ENCODE measurements around the gene FOXRED2.

The FOXRED2 gene

GRCh38 chr22:36514766-36515165 is 7.9 kb upstream of the FOXRED2 start:
- DNase-seq (ENCODE audit: low spot score) = no peak

- DNase-seq (ENCODE audit: low spot score) = no peak
Observed at GRCh38 chr22:36512991-36513390, 6.2 kb upstream of the FOXRED2 start.

- no peak for DNase-seq (ENCODE audit: low spot score)
Observed at GRCh38 chr22:36512333-36512732, 5.5 kb upstream of the FOXRED2 start.

- peak; percentile 25 for DNase-seq (ENCODE audit: low spot score)
Observed at GRCh38 chr22:36510966-36511881, 4.4 kb upstream of the FOXRED2 start.

- no peak for DNase-seq (ENCODE audit: low spot score)
Observed at GRCh38 chr22:36510384-36510783, 3.5 kb upstream of the FOXRED2 start.

GRCh38 chr22:36507518-36508010 is 724 bp upstream of the FOXRED2 start:
- no peak for DNase-seq (ENCODE audit: low spot score)

GRCh38 chr22:36505998-36506635 is 723 bp downstream of the FOXRED2 start:
- DNase-seq (ENCODE audit: low spot score) = no peak

- DNase-seq (ENCODE audit: low spot score) = no peak
Observed at GRCh38 chr22:36497910-36498665, 8.8 kb downstream of the FOXRED2 start.

GRCh38 chr22:36493690-36494110 is 13.1 kb downstream of the FOXRED2 start:
- DNase-seq (ENCODE audit: low spot score) = no peak

GRCh38 chr22:36492109-36492508 is 14.7 kb downstream of the FOXRED2 start:
- DNase-seq (ENCODE audit: low spot score) = no peak

GRCh38 chr22:36491155-36491554 is 15.7 kb downstream of the FOXRED2 start:
- no peak for DNase-seq (ENCODE audit: low spot score)

GRCh38 chr22:36486619-36487384 is 20.0 kb downstream of the FOXRED2 start:
- peak; percentile 54 for DNase-seq (ENCODE audit: low spot score)

GRCh38 chr22:36481393-36482168 is 25.3 kb downstream of the FOXRED2 start, which contains the start of gene TXN2:
Gene TXN2, minus strand, starts transcription at chr22:36481640. Its CDS starts 803 bp downstream, at chr22:36480837.
- DNase-seq (ENCODE audit: low spot score) = peak; percentile 97

GRCh38 chr22:36480941-36481392 is 25.9 kb downstream of the FOXRED2 start:
- DNase-seq (ENCODE audit: low spot score) = no peak

- DNase-seq (ENCODE audit: low spot score) = peak; percentile 26
Observed at GRCh38 chr22:36478966-36479365, 27.9 kb downstream of the FOXRED2 start.

GRCh38 chr22:36475341-36475740 is 31.5 kb downstream of the FOXRED2 start:
- DNase-seq (ENCODE audit: low spot score) = no peak

- no peak for DNase-seq (ENCODE audit: low spot score)
Observed at GRCh38 chr22:36472689-36473088, 34.2 kb downstream of the FOXRED2 start.

GRCh38 chr22:36471341-36471821 is 35.5 kb downstream of the FOXRED2 start:
- DNase-seq (ENCODE audit: low spot score) = no peak

GRCh38 chr22:36470994-36471331 is 35.9 kb downstream of the FOXRED2 start:
- DNase-seq (ENCODE audit: low spot score) = no peak

GRCh38 chr22:36470162-36470993 is 36.5 kb downstream of the FOXRED2 start:
- peak; percentile 89 for DNase-seq (ENCODE audit: low spot score)

Measured in hematopoietic multipotent progenitor cell treated with erythropoietin and hydrocortisone succinate and interleukin-3 and kit ligand, for 17 days (in vitro differentiated cells).